KOPT-K1 (cell line): Measurements from ENCODE around the gene PCSK6.

ENCODE experiments used
- H3K27ac ChIP-seq: fragments of 200-600 bp; sonication (generic); 2 replicates; pipeline ENCODE4 v1.5.1; 2016; ENCODE audit warnings: antibody characterized with exemption, mild to moderate bottlenecking, low read depth, low read length; ENCODE audit not compliant: poor library complexity, severe bottlenecking
- H3K36me3 ChIP-seq: fragments of 200-600 bp; sonication (generic); 2 replicates; pipeline ENCODE4 v1.5.1; 2017; ENCODE audit warnings: antibody characterized with exemption, mild to moderate bottlenecking, low read length, moderate library complexity; ENCODE audit not compliant: insufficient read depth
- H3K9me3 ChIP-seq: fragments of 200-600 bp; sonication (generic); 2 replicates; pipeline ENCODE4 v1.5.1; 2017; ENCODE audit warnings: antibody characterized with exemption, low read length, mild to moderate bottlenecking; ENCODE audit not compliant: insufficient read depth, poor library complexity, severe bottlenecking

The PCSK6 gene

GRCh38 chr15:101489599-101490407 lies at the start of gene PCSK6:
Gene PCSK6 (minus strand): TSS chr15:101489707. CDS start chr15:101489670, 37 bp downstream.
- peaks cover 12% of the 10 kb centered on the region for H3K9me3 ChIP-seq
- H3K27ac ChIP-seq: no peak within 1 kb of the TSS
- H3K36me3 ChIP-seq: no peaks in the 10 kb centered on the region

- Histone ChIP-seq H3K27ac (no peak overlapping the region), H3K36me3 (no peaks in the 10 kb centered on the region), H3K9me3 (no peaks in the 10 kb centered on the region)
Measured at GRCh38 chr15:101538996-101539395, 49.5 kb upstream of the PCSK6 start.

GRCh38 chr15:101538177-101538576 lies 48.7 kb upstream of the PCSK6 start:
- Histone ChIP-seq H3K27ac (no peak overlapping the region), H3K36me3 (no peaks in the 10 kb centered on the region), H3K9me3 (no peaks in the 10 kb centered on the region)

- Histone ChIP-seq H3K27ac (no peak overlapping the region), H3K9me3 (no peaks in the 10 kb centered on the region), H3K36me3 (no peaks in the 10 kb centered on the region)
Measured at GRCh38 chr15:101537483-101538080, 48.1 kb upstream of the PCSK6 start.

GRCh38 chr15:101536875-101537405 lies 47.4 kb upstream of the PCSK6 start:
- Histone ChIP-seq H3K36me3 (no peaks in the 10 kb centered on the region), H3K9me3 (no peaks in the 10 kb centered on the region), H3K27ac (no peak overlapping the region)

- Histone ChIP-seq H3K9me3 (no peaks in the 10 kb centered on the region), H3K36me3 (no peaks in the 10 kb centered on the region), H3K27ac (no peak overlapping the region)
Measured at GRCh38 chr15:101536166-101536874, 46.8 kb upstream of the PCSK6 start.

GRCh38 chr15:101535170-101535902 lies 45.8 kb upstream of the PCSK6 start:
- no peak overlapping the region for H3K27ac ChIP-seq
- H3K36me3 ChIP-seq: no peaks in the 10 kb centered on the region
- H3K9me3 ChIP-seq: no peaks in the 10 kb centered on the region

GRCh38 chr15:101534376-101534970 lies 45.0 kb upstream of the PCSK6 start:
- H3K9me3 ChIP-seq: no peaks in the 10 kb centered on the region
- no peak overlapping the region for H3K27ac ChIP-seq
- no peaks in the 10 kb centered on the region for H3K36me3 ChIP-seq

GRCh38 chr15:101533371-101534140 lies 44.0 kb upstream of the PCSK6 start:
- Histone ChIP-seq H3K27ac (no peak overlapping the region), H3K9me3 (no peaks in the 10 kb centered on the region), H3K36me3 (no peaks in the 10 kb centered on the region)

GRCh38 chr15:101532865-101533264 lies 43.4 kb upstream of the PCSK6 start:
- H3K9me3 ChIP-seq: no peaks in the 10 kb centered on the region
- no peak overlapping the region for H3K27ac ChIP-seq
- H3K36me3 ChIP-seq: no peaks in the 10 kb centered on the region

- H3K36me3 ChIP-seq: no peaks in the 10 kb centered on the region
- H3K27ac ChIP-seq: no peak overlapping the region
- H3K9me3 ChIP-seq: no peaks in the 10 kb centered on the region
Measured at GRCh38 chr15:101531170-101531569, 41.7 kb upstream of the PCSK6 start.

- Histone ChIP-seq H3K36me3 (no peaks in the 10 kb centered on the region), H3K27ac (no peak overlapping the region)
Measured at GRCh38 chr15:101530224-101530958, 40.9 kb upstream of the PCSK6 start.

GRCh38 chr15:101528917-101529299 lies 39.4 kb upstream of the PCSK6 start:
- Histone ChIP-seq H3K36me3 (no peaks in the 10 kb centered on the region), H3K27ac (no peak overlapping the region), H3K9me3 (no peaks in the 10 kb centered on the region)

More at GRCh38 chr15:101530224-101530958, 40.9 kb upstream of the PCSK6 start:
- no peaks in the 10 kb centered on the region for H3K9me3 ChIP-seq
